ENCODE measurements around the gene MRPL49. TPM values are rescaled to one million over a fixed set of nuclear protein-coding genes. Genes with fewer than 3 reads are reported as not detected.

The MRPL49 gene
- total and polyA plus RNA-seq, 2 donors (not counting 3 experiments of a cell fraction or from before 2014, with no cell fraction given) = 49.7 to 90.4 TPM

GRCh38 chr11:65107751-65108468 is 14.2 kb upstream of the MRPL49 start:
- Histone ChIP-seq H4K20me1 (replicated peaks; ENCODE audit: control insufficient read depth, extremely low read depth, insufficient read depth, low read length) (no peaks in the 10 kb centered on the region), H3K79me2 (ENCODE audit: control insufficient read depth, insufficient read depth, low read length) (peaks cover 6% of the 10 kb centered on the region), H3K9me1 (replicated peaks; ENCODE audit: control insufficient read depth, extremely low read depth, insufficient read depth, low read length) (no peaks in the 10 kb centered on the region), H3K9me3 (replicated peaks; ENCODE audit: control insufficient read depth, insufficient read depth, low read length) (no peaks in the 10 kb centered on the region), H3K36me3 (ENCODE audit: control insufficient read depth in 2 of 2, extremely low read depth in 1 of 2, insufficient read depth in 2 of 2, low read length in 2 of 2) (peaks cover 0 to 18% of the 10 kb centered on the region in 2 experiments), H3K27ac (ENCODE audit: insufficient read depth, low read depth, low read length) (no peak overlapping the region), H3K4me1 (ENCODE audit: control insufficient read depth, extremely low read depth, insufficient read depth, low read length) (peaks cover 7% of the 10 kb centered on the region), H2AFZ (ENCODE audit: low read depth, low read length) (no peak overlapping the region), H3K27me3 (ENCODE audit: control insufficient read depth in 2 of 2, insufficient read depth in 2 of 2, low read length in 2 of 2) (no peaks in the 10 kb centered on the region), H3K4me3 (replicated peaks in 1 of 3; ENCODE audit: insufficient read depth in 1 of 3, low read depth in 1 of 3, low read length in 3 of 3) (no peak overlapping the region), H3K4me2 (ENCODE audit: insufficient read depth, low read length) (no peak overlapping the region), H3K9ac (replicated peaks; ENCODE audit: extremely low read depth, insufficient read depth, low read length) (no peak overlapping the region)
- no TSS peak for BruUV-seq (replicated peaks)
- POLR2A ChIA-PET = no interaction called here
- TF ChIP-seq MAX (IDR thresholded peaks at IDR 0.05; ENCODE audit: insufficient read depth, insufficient read length) (no peak), GATA2 (IDR thresholded peaks at IDR 0.05; ENCODE audit: insufficient read depth, insufficient read length, low read depth, low read length) (no peak), MYC (IDR thresholded peaks at IDR 0.05; ENCODE audit: low read depth, low read length) (no peak), EZH2 (IDR thresholded peaks at IDR 0.05; ENCODE audit: borderline replicate concordance, low read depth, low read length, severe bottlenecking) (no peak), FOS (IDR thresholded peaks at IDR 0.05; ENCODE audit: borderline replicate concordance, insufficient read depth, low read length) (no peak), POLR2A (IDR thresholded peaks at IDR 0.05; ENCODE audit: low read depth, low read length) (no peak), POLR2AphosphoS5 (IDR thresholded peaks at IDR 0.05; ENCODE audit: insufficient read depth, low read depth, low read length) (no peak), CTCF (IDR thresholded peaks at IDR 0.05; ENCODE audit: extremely low read depth in 1 of 2, insufficient read depth in 1 of 2, low read depth in 1 of 2, low read length in 2 of 2) (no peak), JUN (IDR thresholded peaks at IDR 0.05; ENCODE audit: borderline replicate concordance, insufficient read depth, insufficient read length, low read depth) (no peak)
- no peak for FAIRE-seq
- CTCF ChIA-PET = interaction anchor here (0.7 to 0.8 kb wide), 2 partner anchors 11 to 73 kb away, joined by 3 read pairs; partner anchors contain the start of genes CAPN1 and VPS51
- no peak for DNase-seq (ENCODE audit: low read depth, low spot score)
- intact Hi-C loops (cut with micrococcal nuclease) (no loop called here), dilution Hi-C loops (cut with MboI; ENCODE audit: extremely low pct_ligation_motif_present, low sequenced_read_pairs) (no loop called here)
